NCI-H82 treated with DMSO at 0.1 percent for 48 hours (cell line): ENCODE measurements around the gene PSMA4.
"Not testable (repeated sequence)": the region's sequence is repeated elsewhere in the genome, so short reads cannot be mapped to it uniquely, and the experiment has no call there.

Experiments
- DNase-seq: peaks from one replicate; lab custom pipeline; 2025; ENCODE audit not compliant: unreplicated experiment; lab: John Stamatoyannopoulos, UW

PSMA4 gene

GRCh38 chr15:78550815-78551214, 10.6 kb downstream of the PSMA4 start:
- no peak for DNase-seq

GRCh38 chr15:78551902-78552301, 11.7 kb downstream of the PSMA4 start:
- no peak for DNase-seq

GRCh38 chr15:78552597-78552996, 12.4 kb downstream of the PSMA4 start:
- no peak for DNase-seq

- DNase-seq, result not testable (repeated sequence)
Observed at GRCh38 chr15:78560201-78560600, 20.0 kb downstream of the PSMA4 start.

GRCh38 chr15:78561490-78561889, 21.2 kb downstream of the PSMA4 start:
- DNase-seq, result no peak

- no peak for DNase-seq
Observed at GRCh38 chr15:78563092-78563491, 22.8 kb downstream of the PSMA4 start.

GRCh38 chr15:78564743-78565096, 24.5 kb downstream of the PSMA4 start:
- no peak for DNase-seq

GRCh38 chr15:78565097-78565950, 25.1 kb downstream of the PSMA4 start, which contains the start of gene CHRNA5:
Gene CHRNA5 (plus strand): TSS chr15:78565520. CDS start chr15:78565720, 200 bp downstream.
- DNase-seq, result peak; percentile 84

- no peak for DNase-seq
Observed at GRCh38 chr15:78565951-78566774, 25.9 kb downstream of the PSMA4 start.

- peak; percentile 30 for DNase-seq
Observed at GRCh38 chr15:78567531-78567930, 27.3 kb downstream of the PSMA4 start.

- DNase-seq, result no peak
Observed at GRCh38 chr15:78570710-78571109, 30.5 kb downstream of the PSMA4 start.

- no peak for DNase-seq
Observed at GRCh38 chr15:78571382-78571781, 31.1 kb downstream of the PSMA4 start.

GRCh38 chr15:78573416-78573815, 33.2 kb downstream of the PSMA4 start:
- no peak for DNase-seq

- no peak for DNase-seq
Observed at GRCh38 chr15:78574944-78575343, 34.7 kb downstream of the PSMA4 start.

GRCh38 chr15:78597583-78597982, 57.3 kb downstream of the PSMA4 start:
- DNase-seq, result no peak

GRCh38 chr15:78598348-78598747, 58.1 kb downstream of the PSMA4 start:
- DNase-seq, result no peak

GRCh38 chr15:78599189-78599588, 58.9 kb downstream of the PSMA4 start:
- DNase-seq, result no peak
